ENCODE results near the gene SLC7A10. TPM values are rescaled to one million over a fixed set of nuclear protein-coding genes. Genes with fewer than 3 reads are reported as not detected.

The SLC7A10 gene
- total RNA-seq, 1 donor from 2014 or later, result 5.4 TPM

GRCh38 chr19:33234736-33235135, 9.1 kb upstream of the SLC7A10 start:
- intact Hi-C loops (cut with DNase I), result loop anchor here (10.0 kb wide), 1 partner anchor 540 kb away; no protein-coding TSS in a partner anchor
- no peaks in the 10 kb centered on the region for H3K9me3 ChIP-seq
- DNase-seq (ENCODE audit: extremely low spot score in 2 of 2), result no peak
- H3K27ac ChIP-seq, result no peak overlapping the region
- H3K36me3 ChIP-seq, result no peaks in the 10 kb centered on the region
- TF ChIP-seq POLR2A (IDR thresholded peaks at IDR 0.05), result no peak
- TF ChIP-seq POLR2AphosphoS5 (IDR thresholded peaks at IDR 0.05; ENCODE audit: insufficient read depth in 1 of 2, low read depth in 1 of 2), result no peak
- TF ChIP-seq CTCF (IDR thresholded peaks at IDR 0.05), result no peak
- H3K4me3 ChIP-seq, result no peak overlapping the region
- no peaks in the 10 kb centered on the region for H3K27me3 ChIP-seq
- H3K4me1 ChIP-seq, result no peaks in the 10 kb centered on the region

- Histone ChIP-seq H3K27me3 (no peaks in the 10 kb centered on the region), H3K9me3 (no peaks in the 10 kb centered on the region), H3K4me1 (no peaks in the 10 kb centered on the region), H3K27ac (no peak overlapping the region), H3K36me3 (no peaks in the 10 kb centered on the region), H3K4me3 (no peak overlapping the region)
- intact Hi-C loops (cut with DNase I), result loop anchor here (10.0 kb wide), 1 partner anchor 541 kb away; no protein-coding TSS in a partner anchor
- DNase-seq (ENCODE audit: extremely low spot score in 2 of 2), result no peak
- TF ChIP-seq POLR2A (IDR thresholded peaks at IDR 0.05) (no peak), POLR2AphosphoS5 (IDR thresholded peaks at IDR 0.05; ENCODE audit: insufficient read depth in 1 of 2, low read depth in 1 of 2) (no peak), CTCF (IDR thresholded peaks at IDR 0.05) (no peak)
Measured at GRCh38 chr19:33234092-33234491, 8.4 kb upstream of the SLC7A10 start.

GRCh38 chr19:33233056-33233873, 7.6 kb upstream of the SLC7A10 start:
- intact Hi-C loops (cut with DNase I), result loop anchor here (10.0 kb wide), 1 partner anchor 542 kb away; no protein-coding TSS in a partner anchor
- Histone ChIP-seq H3K27me3 (no peaks in the 10 kb centered on the region), H3K9me3 (no peaks in the 10 kb centered on the region), H3K4me3 (no peak overlapping the region), H3K4me1 (no peaks in the 10 kb centered on the region), H3K27ac (no peak overlapping the region), H3K36me3 (no peaks in the 10 kb centered on the region)
- TF ChIP-seq CTCF (IDR thresholded peaks at IDR 0.05) (no peak), POLR2A (IDR thresholded peaks at IDR 0.05) (no peak), POLR2AphosphoS5 (IDR thresholded peaks at IDR 0.05; ENCODE audit: insufficient read depth in 1 of 2, low read depth in 1 of 2) (no peak)
- no peak for DNase-seq (ENCODE audit: extremely low spot score in 2 of 2)

- DNase-seq (ENCODE audit: extremely low spot score in 2 of 2), result no peak
- Histone ChIP-seq H3K9me3 (peaks cover 3% of the 10 kb centered on the region), H3K27me3 (no peaks in the 10 kb centered on the region), H3K4me3 (no peak overlapping the region), H3K27ac (no peak overlapping the region), H3K4me1 (no peaks in the 10 kb centered on the region), H3K36me3 (no peaks in the 10 kb centered on the region)
- TF ChIP-seq POLR2A (IDR thresholded peaks at IDR 0.05) (no peak), CTCF (IDR thresholded peaks at IDR 0.05) (no peak), POLR2AphosphoS5 (IDR thresholded peaks at IDR 0.05; ENCODE audit: insufficient read depth in 1 of 2, low read depth in 1 of 2) (no peak)
- intact Hi-C loops (cut with DNase I), result loop anchor here (10.0 kb wide), 1 partner anchor 542 kb away; no protein-coding TSS in a partner anchor
Measured at GRCh38 chr19:33232656-33233055, 7.0 kb upstream of the SLC7A10 start.

- no peak overlapping the region for H3K4me3 ChIP-seq
- no peak for TF ChIP-seq POLR2A (IDR thresholded peaks at IDR 0.05)
- no peak for TF ChIP-seq CTCF (IDR thresholded peaks at IDR 0.05)
- TF ChIP-seq POLR2AphosphoS5 (IDR thresholded peaks at IDR 0.05; ENCODE audit: insufficient read depth in 1 of 2, low read depth in 1 of 2), result no peak
Measured at GRCh38 chr19:33231511-33231910, 5.9 kb upstream of the SLC7A10 start.

More at GRCh38 chr19:33231511-33231910, 5.9 kb upstream of the SLC7A10 start:
- Histone ChIP-seq H3K4me1 (peaks cover 5% of the 10 kb centered on the region), H3K27ac (no peak overlapping the region), H3K36me3 (no peaks in the 10 kb centered on the region), H3K9me3 (peaks cover 9% of the 10 kb centered on the region), H3K27me3 (peaks cover 10% of the 10 kb centered on the region)
- intact Hi-C loops (cut with DNase I), result loop anchor here (10.0 kb wide), 1 partner anchor 543 kb away; no protein-coding TSS in a partner anchor
- DNase-seq (ENCODE audit: extremely low spot score in 2 of 2), result no peak

Data from vagina (tissue), 2 donors.